GM18526 (cell line): Measurements from ENCODE around the gene TP53RK.

ENCODE experiments used
- POLR2A ChIP-seq: IDR thresholded peaks from 3 replicates; pipeline ENCODE4 v1.6.1; 2011; ENCODE audit not compliant: insufficient read length; ENCODE audit errors: extremely low read depth

The TP53RK gene

GRCh38 chr20:46689082-46689753 lies at the start of gene TP53RK:
Gene TP53RK, minus strand, starts transcription at chr20:46689444. Its CDS starts 30 bp downstream, at chr20:46689414.
- TF ChIP-seq POLR2A: no peak

DNA sequence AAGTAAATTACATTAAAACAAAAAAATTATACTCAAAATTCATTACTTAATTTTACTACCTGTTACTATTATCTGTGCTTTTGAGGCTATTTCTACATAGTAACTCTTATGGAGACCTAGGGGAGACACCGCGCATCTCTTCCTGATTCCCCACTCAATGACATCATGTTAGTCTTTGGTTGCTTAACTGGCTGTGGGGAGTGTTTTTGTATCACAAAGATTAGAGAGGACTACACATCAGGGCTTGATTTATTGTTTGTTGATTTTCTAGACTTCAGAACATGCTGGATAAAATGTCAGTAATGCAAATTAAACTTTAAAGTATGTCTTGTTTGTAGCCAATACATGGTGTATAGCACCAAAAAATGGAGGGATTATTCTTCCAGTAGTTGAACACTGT lies 46.2 kb upstream of the TP53RK start:
- no peak for TF ChIP-seq POLR2A

DNA sequence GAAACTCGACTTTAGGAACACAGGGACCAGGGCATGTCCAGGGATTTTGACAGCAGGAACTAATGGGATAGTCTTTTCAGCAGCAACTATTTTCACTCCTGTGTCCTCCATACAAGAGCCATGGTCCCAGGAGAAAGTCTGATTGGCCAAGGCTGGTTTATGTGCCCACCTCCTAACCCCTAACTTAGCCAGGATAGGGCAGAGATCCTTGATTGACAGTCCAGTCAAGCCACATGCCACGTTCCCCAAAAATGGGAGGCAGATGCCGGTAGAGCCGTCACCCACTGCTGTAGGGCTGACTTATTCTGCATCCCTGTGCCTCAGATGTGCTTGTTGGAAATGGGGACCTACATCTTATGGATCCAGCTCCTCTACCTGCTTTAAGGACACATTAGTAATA lies 42.5 kb upstream of the TP53RK start:
- TF ChIP-seq POLR2A: no peak

DNA sequence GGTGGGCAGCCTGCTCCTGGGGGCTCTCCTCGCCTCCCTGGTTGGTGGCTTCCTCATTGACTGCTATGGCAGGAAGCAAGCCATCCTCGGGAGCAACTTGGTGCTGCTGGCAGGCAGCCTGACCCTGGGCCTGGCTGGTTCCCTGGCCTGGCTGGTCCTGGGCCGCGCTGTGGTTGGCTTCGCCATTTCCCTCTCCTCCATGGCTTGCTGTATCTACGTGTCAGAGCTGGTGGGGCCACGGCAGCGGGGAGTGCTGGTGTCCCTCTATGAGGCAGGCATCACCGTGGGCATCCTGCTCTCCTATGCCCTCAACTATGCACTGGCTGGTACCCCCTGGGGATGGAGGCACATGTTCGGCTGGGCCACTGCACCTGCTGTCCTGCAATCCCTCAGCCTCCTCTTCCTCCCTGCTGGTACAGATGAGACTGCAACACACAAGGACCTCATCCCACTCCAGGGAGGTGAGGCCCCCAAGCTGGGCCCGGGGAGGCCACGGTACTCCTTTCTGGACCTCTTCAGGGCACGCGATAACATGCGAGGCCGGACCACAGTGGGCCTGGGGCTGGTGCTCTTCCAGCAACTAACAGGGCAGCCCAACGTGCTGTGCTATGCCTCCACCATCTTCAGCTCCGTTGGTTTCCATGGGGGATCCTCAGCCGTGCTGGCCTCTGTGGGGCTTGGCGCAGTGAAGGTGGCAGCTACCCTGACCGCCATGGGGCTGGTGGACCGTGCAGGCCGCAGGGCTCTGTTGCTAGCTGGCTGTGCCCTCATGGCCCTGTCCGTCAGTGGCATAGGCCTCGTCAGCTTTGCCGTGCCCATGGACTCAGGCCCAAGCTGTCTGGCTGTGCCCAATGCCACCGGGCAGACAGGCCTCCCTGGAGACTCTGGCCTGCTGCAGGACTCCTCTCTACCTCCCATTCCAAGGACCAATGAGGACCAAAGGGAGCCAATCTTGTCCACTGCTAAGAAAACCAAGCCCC lies 36.2 kb upstream of the TP53RK start:
- no peak for TF ChIP-seq POLR2A

DNA sequence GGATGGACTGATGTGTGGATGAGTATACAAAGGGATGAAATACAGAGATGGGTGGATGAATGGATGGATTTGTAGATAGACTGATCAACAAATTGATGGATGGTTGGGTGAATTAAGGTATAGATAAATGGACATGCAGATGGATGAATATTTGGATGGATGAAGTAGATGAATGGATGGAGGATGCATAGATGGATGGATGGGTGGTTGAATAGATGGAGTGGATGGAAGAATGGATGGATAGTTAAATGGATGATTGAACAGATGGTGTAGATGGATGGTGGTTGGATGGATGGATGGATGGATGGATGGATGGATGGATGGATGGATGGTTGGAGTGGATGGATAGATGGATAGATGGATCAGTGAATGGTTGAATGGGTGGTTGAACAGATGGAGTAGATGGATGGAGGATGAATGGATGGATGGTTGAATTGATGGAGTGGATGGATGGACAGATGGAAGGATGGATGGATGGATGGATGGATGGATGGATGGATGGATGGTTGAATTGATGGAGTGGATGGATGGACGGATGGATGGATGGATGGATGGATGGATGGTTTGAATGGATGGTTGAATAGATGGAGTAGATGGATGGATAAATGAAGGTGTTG lies 35.2 kb upstream of the TP53RK start:
- TF ChIP-seq POLR2A: no peak

DNA sequence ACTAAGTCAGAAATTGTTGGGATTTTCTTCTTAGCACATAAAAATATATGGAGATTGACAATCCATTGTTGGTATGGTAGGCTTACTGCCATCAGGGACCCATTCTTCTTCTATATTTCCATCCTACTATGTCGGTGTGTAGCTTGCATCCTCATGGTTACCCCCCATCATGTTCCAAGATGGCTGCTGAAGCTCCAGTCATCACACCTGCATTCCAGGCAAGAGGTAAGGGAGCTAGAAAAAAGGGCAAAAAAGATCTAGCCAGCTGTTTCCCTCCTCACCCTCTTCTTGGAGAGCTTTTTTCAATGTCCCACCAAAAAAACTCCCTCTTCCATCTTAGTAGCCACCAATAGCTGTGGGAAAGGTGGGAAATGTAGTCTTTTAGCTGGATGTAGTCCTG lies 33.8 kb upstream of the TP53RK start:
- no peak for TF ChIP-seq POLR2A

- TF ChIP-seq POLR2A: no peak
Measured at GRCh38 chr20:46722450-46722849, 33.2 kb upstream of the TP53RK start.

GRCh38 chr20:46721476-46721875 lies 32.2 kb upstream of the TP53RK start:
- TF ChIP-seq POLR2A: no peak

- no peak for TF ChIP-seq POLR2A
Measured at GRCh38 chr20:46720776-46721425, 31.7 kb upstream of the TP53RK start.

DNA sequence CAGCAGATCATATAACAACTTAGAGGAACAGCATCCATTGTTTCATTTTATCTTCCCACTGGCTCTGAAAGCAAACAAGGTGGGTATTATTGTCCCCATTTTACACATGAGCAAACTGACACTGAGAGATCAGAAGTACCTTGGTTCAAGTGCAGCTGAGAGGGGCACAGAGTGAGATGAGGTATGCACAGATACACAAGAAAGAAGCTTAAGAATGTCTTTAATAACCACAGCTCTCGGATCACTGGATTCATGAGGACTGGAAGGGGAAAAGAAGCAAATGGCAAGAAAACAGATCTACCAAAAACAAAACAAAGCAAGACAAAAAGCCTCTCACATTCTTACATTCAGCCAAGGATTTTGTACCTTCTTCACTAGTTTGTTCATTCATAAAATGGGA lies 30.8 kb upstream of the TP53RK start:
- no peak for TF ChIP-seq POLR2A

GRCh38 chr20:46717818-46718541 lies 28.7 kb upstream of the TP53RK start:
- TF ChIP-seq POLR2A: no peak

GRCh38 chr20:46715292-46715756 lies 26.1 kb upstream of the TP53RK start:
- no peak for TF ChIP-seq POLR2A

DNA sequence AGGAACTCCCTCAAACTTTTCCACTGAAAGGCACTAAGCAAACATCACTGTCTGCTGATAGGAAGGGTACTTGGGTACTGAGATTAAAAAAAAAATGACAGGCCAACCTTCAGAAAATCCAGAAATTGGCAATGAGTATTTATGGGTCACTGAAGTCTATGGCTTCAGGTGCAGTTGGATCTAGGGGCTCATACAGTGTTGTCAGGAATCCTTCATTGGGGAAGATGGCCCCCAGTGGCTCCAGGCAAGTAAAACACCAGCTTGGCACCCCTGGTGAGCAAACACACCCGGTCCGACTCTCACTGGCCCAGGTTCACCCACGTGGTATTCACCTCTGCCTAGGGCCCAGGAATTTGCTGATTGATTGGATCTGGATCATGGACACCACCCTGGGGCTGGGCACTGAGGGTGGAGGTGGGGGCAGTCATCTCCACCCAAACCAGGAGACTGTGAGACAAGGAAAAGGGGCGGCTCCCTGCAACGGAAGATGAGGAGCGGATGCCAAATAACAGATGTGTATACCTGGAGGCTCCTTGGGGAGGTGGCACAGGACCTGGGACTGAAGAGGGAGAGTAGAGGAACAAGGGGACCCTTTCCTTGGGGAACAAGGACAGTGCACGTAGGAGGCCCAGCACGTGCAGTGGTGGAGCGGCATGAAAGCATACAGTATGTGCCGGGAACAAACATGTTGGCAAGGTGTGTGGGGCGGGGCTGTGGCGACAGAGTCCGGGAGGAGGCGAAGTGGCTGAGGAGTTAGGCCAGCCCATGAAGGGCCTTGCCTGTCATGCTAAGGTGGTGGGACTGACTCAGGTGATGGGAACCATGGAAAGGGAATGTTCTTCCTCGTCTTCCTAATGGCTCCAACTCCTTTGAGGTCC lies 25.0 kb upstream of the TP53RK start:
- TF ChIP-seq POLR2A: no peak

DNA sequence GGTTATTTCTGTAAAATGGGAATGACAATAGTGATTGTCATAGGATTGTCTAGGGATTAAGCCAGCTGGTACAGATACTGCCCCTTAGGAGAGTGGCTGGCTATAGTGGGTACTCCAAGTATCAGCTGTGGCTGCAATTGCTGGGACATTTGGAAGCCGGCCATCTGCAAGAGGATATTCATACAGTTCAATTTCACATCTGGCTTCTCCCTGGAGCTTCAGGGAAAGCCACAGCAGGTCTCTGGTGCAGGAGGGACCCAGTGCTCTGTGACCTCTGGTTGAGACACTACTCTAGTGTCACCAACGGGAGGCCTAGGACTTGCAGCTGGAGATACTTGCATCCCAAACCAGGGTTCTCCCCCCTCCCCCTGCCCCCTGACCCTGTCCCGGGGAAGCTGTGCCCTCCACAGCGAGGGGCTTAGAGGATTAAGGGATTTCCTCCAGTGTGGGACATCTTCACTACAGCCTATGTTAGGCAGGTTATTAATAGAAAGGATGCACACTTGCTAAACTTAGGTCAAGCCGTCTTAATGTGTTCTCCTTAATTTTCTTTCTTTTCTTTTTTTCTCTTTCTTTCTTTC lies 22.9 kb upstream of the TP53RK start:
- no peak for TF ChIP-seq POLR2A
